OCI-M1 (cell line): ENCODE results near the gene PRICKLE2.
A peak's percentile ranks its signal among the peaks of the same experiment; 100 is the strongest.

Experiments used
- DNase-seq: peaks from one replicate; lab custom pipeline; 2025; lab: John Stamatoyannopoulos, UW

The PRICKLE2 gene

DNA sequence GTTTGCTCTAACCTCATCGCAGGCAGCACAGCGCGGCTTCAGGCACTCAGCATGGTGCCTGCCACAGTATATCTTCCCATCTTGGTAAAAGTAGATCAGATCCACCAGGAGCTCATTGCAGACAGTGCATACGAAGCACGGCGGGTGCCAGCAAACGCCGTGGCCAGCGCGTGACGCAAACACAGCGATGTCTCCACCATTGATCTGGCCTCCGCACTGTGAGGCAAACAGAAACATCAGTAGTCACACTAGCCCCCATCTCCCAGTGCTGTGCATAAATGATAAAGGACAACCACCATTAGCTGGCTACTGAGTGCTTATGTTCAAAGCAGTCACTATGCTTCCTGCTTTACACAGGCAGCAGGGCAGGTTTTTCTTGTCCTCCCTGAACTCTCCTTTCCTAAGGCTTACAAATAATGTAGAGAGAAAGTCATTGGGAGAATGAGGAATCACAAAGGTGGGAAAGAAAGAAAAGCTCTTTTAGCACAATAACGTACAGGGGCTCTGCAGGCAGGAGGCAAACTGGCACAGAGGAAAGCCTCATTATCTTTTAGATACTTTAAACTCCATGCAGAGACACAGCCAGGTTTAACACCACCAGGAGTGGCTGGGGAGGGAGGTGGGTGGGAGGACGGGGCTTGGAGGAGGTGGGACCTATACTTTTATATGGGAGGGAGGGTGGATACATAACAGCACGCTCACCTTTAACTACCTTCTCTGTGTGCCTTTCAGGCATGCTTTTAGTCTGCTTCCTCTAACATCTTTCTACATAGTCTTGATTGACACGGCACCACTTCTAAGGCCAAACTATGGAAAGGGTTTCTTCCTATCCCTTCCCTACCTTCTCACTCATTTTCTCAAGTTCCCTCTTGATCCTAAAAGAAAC, 67.9 kb downstream of the PRICKLE2 start:
- no peak for DNase-seq

DNA sequence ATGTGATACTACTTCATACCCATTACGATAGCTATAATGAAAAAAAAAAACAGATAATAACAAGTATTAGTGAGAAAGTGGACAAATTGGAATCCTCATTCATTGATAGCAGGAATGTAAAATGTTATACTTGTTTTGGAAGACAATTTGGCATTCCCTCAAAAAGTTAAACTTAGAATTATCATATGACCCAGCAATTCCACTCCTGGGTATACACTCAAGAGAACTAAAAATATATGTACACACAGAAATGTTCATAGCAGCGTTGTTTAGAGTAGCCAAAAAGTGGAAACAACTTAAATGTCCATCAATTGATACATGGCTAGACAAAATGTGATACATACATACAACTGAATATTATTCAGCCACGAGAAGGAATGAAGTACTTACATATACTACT, 69.9 kb downstream of the PRICKLE2 start:
- no peak for DNase-seq

DNA sequence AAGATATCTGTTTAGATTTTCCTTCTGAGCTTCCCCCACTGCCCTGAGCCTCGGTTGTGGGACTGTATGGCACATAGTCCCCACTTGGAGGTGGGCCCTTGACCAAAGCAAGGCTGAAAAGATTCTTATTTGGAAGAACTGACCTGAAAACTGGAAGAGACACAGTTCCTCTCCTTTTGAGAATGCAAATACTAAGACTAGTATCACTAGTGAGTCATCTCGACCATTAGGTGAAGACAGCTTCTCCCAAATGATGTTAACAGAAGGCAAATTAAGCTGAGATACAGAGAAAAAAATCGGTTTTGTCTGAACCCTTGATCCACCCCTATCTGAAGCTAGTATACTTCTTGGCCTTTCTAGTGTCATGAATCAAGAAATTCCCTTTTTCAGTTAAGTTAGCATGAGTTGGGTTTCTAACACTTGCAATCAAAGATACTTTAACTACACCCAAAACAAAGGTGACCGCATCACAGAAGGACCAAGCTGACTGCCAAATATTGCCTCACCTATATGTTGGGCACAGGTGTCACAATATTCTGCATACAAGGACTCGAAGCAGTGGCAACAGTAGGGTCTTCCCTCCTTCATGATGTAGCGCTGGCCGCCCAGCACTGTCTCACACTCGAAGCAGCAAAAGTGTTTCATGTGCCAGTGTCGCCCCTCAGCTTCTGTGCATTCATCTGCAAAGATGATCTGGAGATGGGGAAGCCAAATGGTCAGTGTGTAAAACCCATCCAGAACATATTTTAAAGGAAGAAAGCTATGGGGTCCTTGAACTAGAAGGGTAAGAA, 72.4 kb downstream of the PRICKLE2 start:
- no peak for DNase-seq

DNA sequence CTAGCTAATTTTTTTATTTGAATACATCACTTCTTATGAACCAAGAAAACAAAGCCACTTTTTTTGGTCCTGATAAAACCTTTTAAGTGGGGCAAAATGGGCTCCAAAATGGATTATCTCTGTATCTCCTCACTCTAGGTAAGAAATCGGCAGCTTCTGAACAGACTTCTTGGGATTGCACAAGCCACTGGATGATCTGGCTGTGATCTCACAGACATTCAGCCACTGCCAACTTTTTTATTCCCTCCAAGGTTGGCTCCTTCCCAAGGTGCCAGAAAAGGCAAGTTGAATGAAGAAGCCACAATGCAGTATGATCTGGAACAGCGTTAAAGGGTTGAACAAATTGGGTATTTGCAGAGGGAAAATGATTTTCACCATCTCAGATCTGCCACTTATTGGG, 73.2 kb downstream of the PRICKLE2 start:
- no peak for DNase-seq

DNA sequence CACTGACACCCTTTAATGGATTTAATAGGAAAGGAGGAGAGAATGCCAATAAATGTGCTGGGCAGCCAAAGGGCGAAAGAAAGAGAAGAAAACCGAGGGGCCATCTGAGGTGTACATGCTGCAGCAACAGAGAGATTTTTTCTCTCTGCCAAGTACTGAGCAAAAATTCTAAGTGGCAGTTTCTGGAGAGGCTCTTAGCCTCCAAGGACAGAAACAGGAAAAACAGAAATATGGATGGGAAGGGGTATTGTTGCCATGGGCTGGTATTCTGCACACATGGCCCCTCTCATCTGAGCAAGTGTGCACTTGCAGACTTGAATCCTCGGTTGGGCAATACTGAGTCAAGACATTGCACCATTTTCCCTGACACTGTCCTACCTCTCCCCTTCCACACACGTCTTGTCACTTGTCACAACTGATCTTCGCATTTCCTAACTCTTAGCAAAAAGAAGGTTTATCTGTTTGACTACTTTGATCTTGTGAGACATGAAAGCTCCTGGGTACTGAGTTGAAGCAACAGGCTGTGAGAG, 73.9 kb downstream of the PRICKLE2 start:
- DNase-seq, result no peak

DNA sequence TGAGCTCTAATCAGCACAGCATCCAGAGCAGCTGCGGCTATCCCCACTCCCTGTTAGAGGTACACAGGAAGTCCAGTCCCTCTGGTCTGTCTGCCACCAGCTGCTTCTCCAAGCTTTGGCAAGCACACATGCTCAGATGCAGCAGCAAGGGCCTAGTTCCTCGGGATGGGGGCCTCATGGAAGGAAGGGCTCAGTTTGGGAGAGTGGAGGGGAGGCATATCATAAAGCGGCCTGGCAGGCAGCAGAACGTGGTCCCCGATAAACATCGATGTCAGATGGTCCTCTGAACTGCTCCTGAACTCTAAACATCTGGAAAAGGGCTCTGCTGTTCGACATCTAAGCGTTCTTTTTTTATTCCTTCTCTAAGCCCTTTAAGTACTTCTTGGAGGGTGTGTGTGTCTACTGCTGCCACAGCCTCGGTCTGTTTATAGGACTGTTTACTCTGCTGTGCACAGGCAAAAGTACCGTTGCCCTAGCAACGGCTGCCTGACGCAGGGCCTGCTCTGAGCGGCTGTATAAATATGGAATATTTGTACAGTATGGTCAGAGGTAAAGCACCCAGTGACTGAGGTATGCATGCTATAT, 74.6 kb downstream of the PRICKLE2 start:
- no peak for DNase-seq

DNA sequence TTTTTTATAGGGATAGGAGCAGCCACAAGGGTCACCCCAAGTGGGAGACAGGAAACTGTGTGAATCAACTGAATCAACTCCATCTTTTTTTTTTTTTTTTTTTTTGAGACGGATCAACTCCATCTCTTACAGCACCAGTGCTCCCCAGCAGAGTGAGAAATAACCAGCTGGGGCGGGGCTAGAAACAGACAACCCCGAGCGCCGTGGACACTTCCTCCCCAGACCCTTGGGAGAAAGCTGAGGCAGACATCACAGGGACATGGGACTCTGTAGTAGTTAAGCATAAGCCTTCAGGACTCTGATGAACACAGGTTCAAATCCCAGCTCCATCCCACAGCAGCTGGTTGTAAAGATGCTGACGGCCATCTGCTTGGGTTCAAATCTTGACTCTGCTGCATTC, 75.4 kb downstream of the PRICKLE2 start:
- DNase-seq, result no peak

DNA sequence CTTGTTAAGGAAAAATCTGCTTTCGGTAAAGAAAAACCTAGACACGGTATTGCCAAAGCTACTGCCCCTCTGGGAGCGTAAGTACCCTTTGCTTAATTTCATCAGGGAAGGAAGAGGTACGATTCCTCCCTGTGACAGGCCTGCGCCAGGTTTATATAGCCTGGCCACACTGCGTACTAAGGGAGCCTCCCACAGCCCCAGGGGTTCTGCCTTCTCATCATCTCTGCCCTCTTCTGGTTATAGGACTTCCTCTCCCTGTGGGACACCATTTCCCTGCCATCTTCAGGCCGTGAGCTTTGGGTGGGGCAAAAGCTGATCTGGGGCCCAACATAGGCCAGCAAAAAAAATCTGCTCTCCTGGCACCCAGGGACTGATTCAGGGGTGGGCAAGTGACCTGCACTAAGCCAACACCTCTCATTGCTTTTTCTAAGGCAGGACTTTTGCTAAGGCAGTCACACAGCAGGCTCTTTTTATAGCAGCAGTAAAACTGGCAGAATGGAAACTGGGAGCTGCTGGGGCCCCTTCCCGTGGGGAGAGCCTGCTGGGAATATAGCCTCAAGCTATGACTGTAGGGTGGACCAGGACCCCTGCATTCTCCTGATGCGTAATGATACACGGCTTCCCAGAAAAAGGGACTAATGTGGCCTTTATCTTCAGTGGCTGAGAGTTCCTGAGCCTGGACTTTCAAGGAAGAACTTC, 76.2 kb downstream of the PRICKLE2 start:
- DNase-seq, result no peak

DNA sequence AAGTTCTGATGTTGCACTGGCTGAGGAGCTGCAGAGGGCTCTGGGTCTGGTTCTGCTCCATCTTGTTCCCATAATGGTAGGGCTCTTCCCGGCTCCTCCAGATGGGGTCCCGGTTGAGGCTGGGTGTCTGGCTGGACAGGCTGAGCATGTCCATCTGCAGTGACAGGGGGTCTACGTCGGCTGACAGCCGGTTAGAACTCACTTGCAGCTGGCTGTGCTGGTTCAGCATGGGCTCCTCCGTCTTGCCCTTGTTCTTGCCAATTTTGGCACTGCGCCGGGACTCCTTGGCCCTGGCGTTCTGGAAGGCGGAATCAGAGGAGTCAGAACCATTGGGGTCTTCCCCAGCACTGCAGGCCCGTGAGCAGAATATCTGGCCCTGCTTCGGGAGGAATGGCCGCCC, 78.1 kb downstream of the PRICKLE2 start:
- no peak for DNase-seq

DNA sequence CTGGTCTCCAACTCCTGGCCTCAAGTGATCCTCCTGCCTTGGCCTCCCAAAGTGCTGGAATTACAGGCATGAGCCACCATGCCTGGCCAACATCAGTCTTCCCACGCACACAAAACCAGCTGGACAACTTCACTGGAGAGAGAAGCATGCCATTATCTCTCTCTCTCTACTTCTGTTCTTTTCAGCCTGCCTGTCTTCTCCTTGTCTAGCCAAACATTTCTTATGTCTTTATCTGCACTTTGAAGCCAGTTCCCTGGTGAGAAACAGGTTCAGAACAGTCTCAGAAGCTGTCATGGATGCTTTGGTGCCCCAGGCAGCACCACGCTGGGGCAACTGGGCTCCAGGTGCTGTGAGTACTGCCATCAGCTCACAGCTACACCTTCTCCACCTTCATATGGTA, 79.8 kb downstream of the PRICKLE2 start:
- DNase-seq, result no peak

DNA sequence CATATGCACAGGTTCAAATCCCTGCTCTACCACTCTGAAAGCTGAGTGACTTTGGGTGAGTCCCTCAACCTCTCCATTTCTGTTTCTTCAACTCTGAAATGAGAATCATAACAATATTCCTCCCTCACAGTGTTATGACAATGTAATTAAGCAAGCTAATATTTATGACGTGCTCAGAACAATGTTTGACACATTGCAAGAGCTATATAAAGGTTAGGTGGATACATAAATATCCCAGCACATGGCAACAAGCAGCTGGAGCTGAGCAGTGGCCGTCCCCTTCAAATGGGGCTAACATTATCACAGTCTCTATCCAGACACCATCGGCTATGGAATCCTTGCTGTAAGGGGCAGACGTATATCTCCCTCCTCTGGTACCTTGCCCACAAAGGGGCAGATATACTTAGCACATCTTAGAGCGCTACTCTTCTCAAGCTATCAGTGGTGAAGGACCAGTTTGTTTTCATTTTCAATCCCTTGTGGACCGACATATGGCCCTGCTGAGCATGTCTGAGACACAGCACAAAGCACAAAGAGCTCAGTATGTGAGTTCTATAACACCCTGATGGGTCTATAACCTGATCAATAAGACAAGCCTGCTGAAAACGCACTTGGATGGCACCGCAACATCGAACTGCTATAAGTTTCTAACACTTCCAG, 80.9 kb downstream of the PRICKLE2 start:
- no peak for DNase-seq

DNA sequence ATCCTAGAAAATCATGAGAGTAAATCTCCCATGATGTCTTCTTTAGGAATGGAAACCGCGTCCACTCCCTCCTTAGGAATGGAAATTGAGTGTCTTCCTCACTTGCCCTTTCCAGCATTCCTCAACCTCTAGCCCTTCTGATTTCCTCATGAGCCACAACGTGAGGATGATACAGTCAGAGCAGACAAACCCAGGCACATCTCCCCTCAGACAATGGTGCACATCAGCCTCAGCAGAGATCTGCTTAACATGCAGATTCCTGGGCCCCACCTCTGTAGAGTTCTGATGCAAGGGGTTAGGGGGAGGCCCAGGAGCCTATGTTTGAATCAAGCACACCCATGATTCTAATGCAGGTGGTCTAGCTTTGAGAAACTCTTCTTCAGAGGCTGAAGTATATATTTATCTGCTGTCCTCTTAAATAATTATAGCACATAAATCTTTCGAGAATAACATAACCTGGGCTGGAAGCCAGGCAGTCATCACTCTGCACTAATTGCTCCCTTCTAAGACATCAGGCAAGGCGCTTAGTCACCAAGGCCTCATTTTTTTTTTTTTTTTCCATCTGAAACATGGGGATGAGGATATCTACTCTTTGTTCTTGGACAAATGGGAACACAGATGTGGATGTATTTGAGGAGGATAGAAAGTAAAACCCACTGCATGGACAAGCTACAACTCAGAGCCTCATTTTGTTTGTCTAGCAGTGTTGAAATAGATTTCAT, 81.7 kb downstream of the PRICKLE2 start:
- DNase-seq, result peak; percentile 11

DNA sequence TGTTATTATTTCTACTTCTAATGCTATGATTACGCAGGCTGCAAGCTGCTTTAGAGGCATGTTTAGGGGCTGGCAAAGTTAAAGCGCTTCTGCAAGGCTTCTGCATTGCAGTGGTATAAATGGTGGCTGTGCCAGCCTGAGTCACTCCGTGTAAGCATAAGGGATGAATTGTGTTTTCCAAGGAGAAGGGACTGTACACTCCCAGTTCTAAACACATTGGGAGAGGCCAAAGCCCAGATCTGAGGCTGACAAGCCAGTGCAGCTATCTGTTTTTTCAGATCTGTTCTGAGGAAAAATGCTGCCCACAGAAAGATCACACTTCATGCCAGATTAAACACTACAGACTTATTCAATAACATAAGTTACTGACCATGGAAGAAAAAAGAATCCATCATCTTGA, 83.8 kb downstream of the PRICKLE2 start:
- DNase-seq, result no peak

DNA sequence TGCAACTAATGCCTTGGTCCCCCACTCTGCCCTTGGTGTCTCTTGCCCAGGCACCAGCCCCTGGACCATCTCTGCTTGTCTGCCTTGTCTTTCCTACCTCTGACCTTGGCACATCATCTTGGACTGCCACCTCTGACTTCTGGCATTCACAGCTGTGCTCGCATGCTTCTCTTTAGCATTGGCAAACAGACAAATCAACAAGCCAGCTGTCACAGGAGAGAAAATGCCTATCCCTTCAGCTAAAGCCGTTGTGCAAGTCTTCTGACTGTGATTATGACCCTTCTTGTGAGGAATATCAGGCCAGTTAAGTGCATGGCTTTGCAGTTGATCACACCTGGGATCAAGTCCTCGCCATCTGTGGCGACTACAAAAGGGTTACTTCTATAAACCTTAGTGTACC, 84.6 kb downstream of the PRICKLE2 start:
- no peak for DNase-seq

DNA sequence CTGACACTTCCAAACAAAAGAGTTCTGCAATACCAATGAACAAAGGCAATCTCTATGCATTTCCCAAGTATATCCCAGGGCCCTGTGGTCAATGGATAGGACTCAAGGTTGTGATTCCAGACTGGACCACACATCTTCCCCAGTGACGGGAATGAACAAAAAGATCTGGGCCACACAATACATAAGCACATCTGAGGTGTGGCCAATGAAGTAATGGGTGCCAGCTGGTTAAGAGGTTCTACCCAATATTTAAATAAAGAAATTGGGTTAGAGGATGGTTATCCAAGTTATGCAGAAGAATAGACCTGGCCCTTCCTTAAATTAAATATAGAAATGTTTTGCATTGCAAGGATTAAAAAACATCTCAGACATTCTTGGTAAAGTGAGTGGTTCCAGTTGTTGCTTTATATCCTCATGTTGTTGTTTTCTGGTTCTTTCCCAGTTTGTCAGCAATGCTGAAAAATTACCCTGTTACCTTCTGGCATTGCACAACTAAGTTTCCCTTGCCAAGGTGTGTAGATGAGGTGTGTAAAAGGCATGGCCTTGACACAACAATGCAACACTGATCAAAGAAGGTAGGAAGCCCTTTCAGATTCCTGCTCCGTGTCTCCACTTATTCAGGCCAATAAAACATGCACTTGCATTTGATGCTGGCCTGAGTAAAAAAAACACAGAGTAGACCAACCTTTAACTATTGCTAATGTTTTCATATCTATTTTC, 86.5 kb downstream of the PRICKLE2 start:
- no peak for DNase-seq

DNA sequence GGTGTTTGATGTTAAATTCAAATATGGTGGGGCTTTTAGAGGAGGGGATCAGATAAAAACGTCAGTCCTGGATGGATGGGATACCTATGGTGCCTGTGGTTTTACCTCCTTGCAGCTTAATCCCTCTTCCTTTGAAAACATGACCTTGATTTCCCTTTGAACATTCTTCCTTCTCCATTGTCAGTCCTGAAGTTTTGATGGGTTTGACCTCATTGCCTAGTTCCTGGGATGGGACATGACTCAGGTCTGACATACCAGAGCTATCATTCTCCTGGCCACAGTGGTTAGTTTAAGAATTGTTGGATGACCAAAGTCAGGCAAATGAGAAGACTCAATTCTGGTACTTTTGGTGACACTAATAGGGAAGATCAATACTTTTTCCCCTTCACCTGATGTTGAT, 87.2 kb downstream of the PRICKLE2 start:
- no peak for DNase-seq

DNA sequence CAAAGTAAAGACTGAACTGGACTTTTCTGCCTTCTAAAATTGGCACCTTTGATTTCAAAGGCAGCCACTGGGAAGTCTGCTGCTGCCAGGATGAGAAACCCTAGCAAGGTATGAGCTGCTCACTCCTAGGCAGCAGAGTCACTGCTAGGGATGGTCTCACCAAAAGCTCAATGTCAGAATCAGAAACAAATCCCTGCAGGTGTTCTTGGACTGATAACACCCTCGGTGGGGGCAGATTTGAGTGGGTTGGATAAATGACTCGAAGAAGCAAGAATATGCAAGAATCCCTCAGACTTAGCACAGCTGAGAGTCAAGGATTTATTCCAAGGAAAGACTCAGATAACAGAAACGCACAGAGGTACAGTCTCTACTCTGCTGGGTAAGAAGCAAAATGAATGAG, 90.4 kb downstream of the PRICKLE2 start:
- no peak for DNase-seq

DNA sequence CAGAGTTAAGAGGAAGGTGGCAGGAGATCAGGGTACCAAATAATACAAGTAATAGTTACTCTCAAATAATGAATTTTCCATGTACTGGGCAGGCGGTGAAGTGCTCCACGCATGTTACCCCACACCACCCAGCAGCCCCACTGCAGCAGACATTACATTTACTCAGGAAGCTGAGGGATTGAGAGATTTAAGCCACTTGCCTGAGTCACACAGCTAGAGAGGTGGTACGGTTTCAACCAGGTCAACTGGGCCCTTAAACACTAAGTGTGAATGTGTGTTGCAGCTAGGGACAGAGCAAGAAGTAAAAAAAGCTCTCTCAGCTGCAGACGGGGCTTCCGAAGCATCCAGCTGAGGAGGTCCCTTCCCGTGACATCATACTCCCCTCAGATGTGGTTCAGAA, 91.3 kb downstream of the PRICKLE2 start:
- DNase-seq, result no peak

DNA sequence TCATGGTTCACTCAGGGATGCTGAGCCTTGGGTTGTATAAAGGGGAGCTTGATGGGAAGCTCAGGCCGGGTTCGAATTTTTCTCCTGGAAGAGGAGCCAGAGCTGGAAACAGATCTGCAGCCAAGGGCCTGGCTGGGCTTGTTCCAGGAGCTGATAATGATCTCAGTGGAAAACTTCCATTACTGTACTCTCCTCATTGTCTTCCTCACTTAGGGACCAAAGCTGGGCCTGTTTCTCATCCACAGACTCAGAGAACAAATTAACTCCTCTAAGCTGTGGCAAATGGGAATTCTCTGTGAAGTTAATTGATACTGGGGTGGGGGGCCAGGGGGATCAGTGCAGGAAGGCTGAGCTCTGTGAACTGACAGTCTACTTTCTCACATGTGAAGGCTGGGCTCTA, 92.0 kb downstream of the PRICKLE2 start:
- no peak for DNase-seq
